PC-9 (cell line): ENCODE data around the gene MIEN1. TPM values are rescaled to one million over a fixed set of nuclear protein-coding genes. Genes with fewer than 3 reads are reported as not detected.

ENCODE experiments used
- BruUV-seq: library from RNA; stranded (reverse); fragments of 400-500 nt; replicated peaks from 2 replicates; lab custom pipeline; 2021; lab: Mats Ljungman, UMichigan
- CTCF ChIA-PET: fragments of 300-600 bp; sonication (Branson Sonifier 250); formaldehyde crosslinking; loops from one replicate; lab custom pipeline; 2022; ENCODE audit warnings: antibody characterized with exemption; lab: Charles Lee
- POLR2A ChIA-PET: fragments of 300-600 bp; sonication (Branson Sonifier 250); formaldehyde crosslinking; loops from one replicate; lab custom pipeline; 2022; ENCODE audit warnings: antibody characterized with exemption; ENCODE audit not compliant: unreplicated experiment; lab: Charles Lee
- DNase-seq, 2 experiments: peaks; one replicate each; pipeline versions ENCODE4 v3.0.0 to v3.0.0-alpha.2; 2015 to 2022; ENCODE audit warnings: mixed read lengths in 1 of 2
- H2AFZ ChIP-seq: fragments of 200-600 bp; sonication (generic); 2 replicates; pipeline ENCODE4 v1.8.1; 2017; ENCODE audit warnings: antibody characterized with exemption
- H3F3A ChIP-seq: fragments of 200-600 bp; sonication (generic); 2 replicates; pipeline ENCODE4 v1.8.1; 2017; ENCODE audit warnings: antibody characterized with exemption, mild to moderate bottlenecking, low read depth; ENCODE audit not compliant: insufficient read depth
- H3K27ac ChIP-seq: fragments of 200-600 bp; sonication (generic); 2 replicates; pipeline ENCODE4 v1.6.1; 2016; ENCODE audit warnings: mixed run types
- H3K27me3 ChIP-seq: fragments of 200-600 bp; sonication (generic); 2 replicates; pipeline ENCODE4 v1.6.1; 2016; ENCODE audit warnings: low read depth, mixed run types; ENCODE audit not compliant: insufficient read depth
- H3K36me3 ChIP-seq: fragments of 200-600 bp; sonication (generic); 2 replicates; pipeline ENCODE4 v1.6.1; 2016; ENCODE audit warnings: low read depth, mixed run types
- H3K4me1 ChIP-seq: fragments of 200-600 bp; sonication (generic); replicated peaks from 2 replicates; pipeline ENCODE4 v1.6.1; 2016; ENCODE audit warnings: mixed run types; ENCODE audit not compliant: insufficient read depth
- H3K4me2 ChIP-seq: fragments of 200-600 bp; sonication (generic); 2 replicates; pipeline ENCODE4 v1.6.1; 2017; ENCODE audit warnings: mixed run types
- H3K4me3 ChIP-seq: fragments of 200-600 bp; sonication (generic); 2 replicates; pipeline ENCODE4 v1.6.1; 2016; ENCODE audit warnings: mixed run types
- H3K79me2 ChIP-seq: fragments of 200-600 bp; sonication (generic); 2 replicates; pipeline ENCODE4 v1.6.1; 2017; ENCODE audit warnings: low read depth, mixed run types
- H3K9me2 ChIP-seq: fragments of 200-600 bp; sonication (generic); 2 replicates; pipeline ENCODE4 v1.8.1; 2017; ENCODE audit warnings: mild to moderate bottlenecking; ENCODE audit not compliant: insufficient read depth
- H3K9me3 ChIP-seq: fragments of 200-600 bp; sonication (generic); 2 replicates; pipeline ENCODE4 v1.8.1; 2016; ENCODE audit warnings: low read depth; ENCODE audit not compliant: insufficient read depth
- H4K20me1 ChIP-seq: fragments of 200-600 bp; sonication (generic); 2 replicates; pipeline ENCODE4 v1.8.1; 2017; ENCODE audit not compliant: insufficient read depth
- EZH2 ChIP-seq: fragments of 200-600 bp; sonication (generic); IDR thresholded peaks from 2 replicates; pipeline ENCODE4 v1.8.0; 2017; ENCODE audit warnings: antibody characterized with exemption, low read depth
- intact Hi-C: fragments of 100-400 bp; cut with micrococcal nuclease; formaldehyde crosslinking; loops from one replicate; pipeline ENCODE4 v1.10.0; 2022; ENCODE audit not compliant: unreplicated experiment
- total RNA-seq: library from RNA; stranded (reverse); gene quantifications from 2 replicates; pipeline ENCODE4 v1.2.3, GENCODE V29; 2021
- TF ChIP-seq, protein P1 (sequence below): fragments of 200-600 bp; sonication (generic); conservative IDR thresholded peaks from 2 replicates; pipeline ENCODE4 v1.6.1; 2017; ENCODE audit warnings: mixed run types, antibody characterized with exemption, mild to moderate bottlenecking, moderate library complexity

Gene MIEN1
- total RNA-seq, 1 experiment from 2014 or later: 49.2 TPM

GRCh38 chr17:39737206-39737759 is 7.0 kb upstream of the MIEN1 start:
- Histone ChIP-seq H4K20me1 (no peaks in the 10 kb centered on the region), H3K79me2 (peaks cover 26% of the 10 kb centered on the region), H3K4me3 (peak overlapping the region; percentile 83), H3F3A (peaks cover 40% of the 10 kb centered on the region), H3K36me3 (no peaks in the 10 kb centered on the region), H2AFZ (no peak overlapping the region), H3K4me1 (peaks cover 41% of the 10 kb centered on the region), H3K9me3 (no peaks in the 10 kb centered on the region), H3K27me3 (no peaks in the 10 kb centered on the region), H3K4me2 (peak overlapping the region; percentile 97), H3K27ac (peak overlapping the region; percentile 93), H3K9me2 (no peaks in the 10 kb centered on the region)
- intact Hi-C loops: loop anchor here (5.0 kb wide), 3 partner anchors 60 to 285 kb away; no protein-coding TSS in a partner anchor
- no peak for DNase-seq
- no TSS peak for BruUV-seq
- ChIA-PET POLR2A (interaction anchor here (0.7 kb wide), 1 partner anchor 94 kb away, joined by 17 read pairs; no protein-coding TSS in a partner anchor), CTCF (no interaction called here)
- TF ChIP-seq EZH2: no peak
- TF ChIP-seq, protein P1, sequence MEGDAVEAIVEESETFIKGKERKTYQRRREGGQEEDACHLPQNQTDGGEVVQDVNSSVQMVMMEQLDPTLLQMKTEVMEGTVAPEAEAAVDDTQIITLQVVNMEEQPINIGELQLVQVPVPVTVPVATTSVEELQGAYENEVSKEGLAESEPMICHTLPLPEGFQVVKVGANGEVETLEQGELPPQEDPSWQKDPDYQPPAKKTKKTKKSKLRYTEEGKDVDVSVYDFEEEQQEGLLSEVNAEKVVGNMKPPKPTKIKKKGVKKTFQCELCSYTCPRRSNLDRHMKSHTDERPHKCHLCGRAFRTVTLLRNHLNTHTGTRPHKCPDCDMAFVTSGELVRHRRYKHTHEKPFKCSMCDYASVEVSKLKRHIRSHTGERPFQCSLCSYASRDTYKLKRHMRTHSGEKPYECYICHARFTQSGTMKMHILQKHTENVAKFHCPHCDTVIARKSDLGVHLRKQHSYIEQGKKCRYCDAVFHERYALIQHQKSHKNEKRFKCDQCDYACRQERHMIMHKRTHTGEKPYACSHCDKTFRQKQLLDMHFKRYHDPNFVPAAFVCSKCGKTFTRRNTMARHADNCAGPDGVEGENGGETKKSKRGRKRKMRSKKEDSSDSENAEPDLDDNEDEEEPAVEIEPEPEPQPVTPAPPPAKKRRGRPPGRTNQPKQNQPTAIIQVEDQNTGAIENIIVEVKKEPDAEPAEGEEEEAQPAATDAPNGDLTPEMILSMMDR: no peak

GRCh38 chr17:39736319-39737165 is 6.2 kb upstream of the MIEN1 start:
- Histone ChIP-seq H2AFZ (no peak overlapping the region), H3K4me1 (peaks cover 39% of the 10 kb centered on the region), H3F3A (peaks cover 41% of the 10 kb centered on the region), H3K9me2 (no peaks in the 10 kb centered on the region), H4K20me1 (no peaks in the 10 kb centered on the region), H3K4me3 (peak overlapping the region; percentile 83; the same call in 1 of the 2 replicates), H3K9me3 (no peaks in the 10 kb centered on the region), H3K27ac (peak overlapping the region; percentile 39), H3K79me2 (peaks cover 19% of the 10 kb centered on the region), H3K27me3 (no peaks in the 10 kb centered on the region), H3K4me2 (peak overlapping the region; percentile 97), H3K36me3 (no peaks in the 10 kb centered on the region)
- CTCF ChIA-PET: interaction anchor here (0.5 kb wide), 1 partner anchor 285 kb away, joined by 9 read pairs; the partner anchor contains the start of gene MED1
- intact Hi-C loops: loop anchor here (5.0 kb wide), 3 partner anchors 59 to 286 kb away; no protein-coding TSS in a partner anchor
- peak; percentile 18 to 70 for DNase-seq
- BruUV-seq: TSS peak; percentile 25
- TF ChIP-seq, protein P1: no peak
- no peak for TF ChIP-seq EZH2
- POLR2A ChIA-PET: interaction anchor here (0.5 to 0.7 kb wide), 2 partner anchors 93 to 251 kb away, joined by 17 to 30 read pairs; no protein-coding TSS in a partner anchor

DNA sequence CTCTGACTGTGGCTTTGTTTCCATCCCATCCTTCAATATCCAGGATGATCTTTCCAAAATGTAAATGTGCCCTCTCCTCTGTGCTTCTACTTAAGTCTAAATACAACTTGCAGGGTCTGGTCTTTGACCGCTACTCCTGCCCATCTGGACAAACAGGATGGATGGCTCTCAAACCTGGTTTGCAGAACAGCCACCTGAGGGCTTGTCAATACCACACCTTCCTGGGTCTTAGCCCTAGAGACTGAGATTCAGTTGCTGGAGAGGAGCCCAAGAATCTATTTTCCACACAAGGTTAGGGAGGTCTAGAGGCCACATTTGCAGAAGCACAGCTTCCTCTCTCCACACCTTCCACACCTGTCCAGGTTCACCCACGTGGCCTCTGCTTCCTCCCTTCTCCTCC is 5.5 kb upstream of the MIEN1 start:
- POLR2A ChIA-PET: interaction anchor here (0.5 kb wide), 1 partner anchor 250 kb away, joined by 30 read pairs; no protein-coding TSS in a partner anchor
- BruUV-seq: no TSS peak
- no peak for TF ChIP-seq EZH2
- TF ChIP-seq, protein P1: no peak
- Histone ChIP-seq H3K9me3 (no peaks in the 10 kb centered on the region), H2AFZ (no peak overlapping the region), H3K9me2 (no peaks in the 10 kb centered on the region), H3K4me1 (peaks cover 38% of the 10 kb centered on the region), H4K20me1 (no peaks in the 10 kb centered on the region), H3K27ac (peak overlapping the region; percentile 39), H3K79me2 (peaks cover 13% of the 10 kb centered on the region), H3K36me3 (no peaks in the 10 kb centered on the region), H3K27me3 (no peaks in the 10 kb centered on the region), H3F3A (peaks cover 46% of the 10 kb centered on the region), H3K4me2 (peak overlapping the region; percentile 97), H3K4me3 (peak overlapping the region; percentile 83; the same call in 1 of the 2 replicates)
- peak; percentile 60 to 81 for DNase-seq
- intact Hi-C loops: loop anchor here (5.0 kb wide), 3 partner anchors 59 to 286 kb away; no protein-coding TSS in a partner anchor
- CTCF ChIA-PET: no interaction called here
